GM19035 (cell line): Measurements from ENCODE around the gene C5orf47.
"Not testable (repeated sequence)": the region's sequence is repeated elsewhere in the genome, so short reads cannot be mapped to it uniquely, and the experiment has no call there.

Experiments
- ATAC-seq: cut with Tn5 transposase; IDR thresholded peaks from one replicate; pipeline ENCODE4 v1.9.1; 2021; ENCODE audit not compliant: unreplicated experiment

C5orf47 gene

GRCh38 chr5:173969167-173970049 lies 19.6 kb upstream of the C5orf47 start:
- no peak for ATAC-seq

- no peak for ATAC-seq
These were observed 17.9 kb upstream of the C5orf47 start for GRCh38 chr5:173970878-173971650.

- ATAC-seq, result no peak
These were observed 17.2 kb upstream of the C5orf47 start for GRCh38 chr5:173971681-173972345.

- no peak for ATAC-seq
These were observed 16.4 kb upstream of the C5orf47 start for GRCh38 chr5:173972607-173972924.

GRCh38 chr5:173972925-173973615 lies 15.9 kb upstream of the C5orf47 start:
- no peak for ATAC-seq

- ATAC-seq, result no peak
These were observed 15.4 kb upstream of the C5orf47 start for GRCh38 chr5:173973616-173973969.

- no peak for ATAC-seq
These were observed 14.2 kb upstream of the C5orf47 start for GRCh38 chr5:173974688-173975239.

GRCh38 chr5:173981185-173981761 lies 7.7 kb upstream of the C5orf47 start:
- no peak for ATAC-seq

GRCh38 chr5:173984218-173984617 lies 4.8 kb upstream of the C5orf47 start:
- ATAC-seq, result no peak

- no peak for ATAC-seq
These were observed 587 bp downstream of the C5orf47 start for GRCh38 chr5:173989432-173990082.

GRCh38 chr5:173997331-173997730 lies 8.4 kb downstream of the C5orf47 start:
- no peak for ATAC-seq

GRCh38 chr5:173998531-173998930 lies 9.6 kb downstream of the C5orf47 start:
- ATAC-seq, result no peak

- ATAC-seq, result no peak
These were observed 11.1 kb downstream of the C5orf47 start for GRCh38 chr5:174000076-174000475.

- ATAC-seq, result no peak
These were observed 14.8 kb downstream of the C5orf47 start for GRCh38 chr5:174003795-174004194.

- ATAC-seq, result no peak
These were observed 20.0 kb downstream of the C5orf47 start for GRCh38 chr5:174008922-174009321.

GRCh38 chr5:174010365-174010764 lies 21.4 kb downstream of the C5orf47 start:
- no peak for ATAC-seq

GRCh38 chr5:174011441-174011840 lies 22.5 kb downstream of the C5orf47 start:
- ATAC-seq, result no peak

GRCh38 chr5:174020069-174020927 lies 31.3 kb downstream of the C5orf47 start:
- not testable (repeated sequence) for ATAC-seq

- ATAC-seq, result no peak
These were observed 31.9 kb downstream of the C5orf47 start for GRCh38 chr5:174020928-174021304.
